ENCODE results near the gene DPF3.

DPF3 gene

DNA sequence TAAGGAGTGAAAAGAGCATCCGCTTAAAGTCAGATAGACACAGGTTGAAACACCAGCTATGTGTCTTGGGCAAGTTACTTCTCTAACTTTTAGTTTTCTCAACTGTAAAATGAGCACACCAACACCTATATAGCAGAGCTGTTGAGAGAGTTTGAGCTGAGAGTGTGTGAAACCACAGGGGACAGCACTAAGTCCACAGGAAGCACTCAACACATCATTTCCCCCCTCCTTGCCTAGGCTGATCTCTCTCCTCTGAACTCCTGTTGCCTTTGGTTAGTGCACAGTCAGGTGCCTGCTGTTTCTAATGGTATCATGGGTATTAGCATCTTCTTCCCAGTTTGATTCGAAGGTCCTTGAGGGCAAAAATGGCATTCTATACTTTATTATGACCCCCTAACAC lies 176.7 kb downstream of the DPF3 start:
- Histone ChIP-seq H3K79me2 (ENCODE audit: insufficient read depth, low read length) (no peaks in the 10 kb centered on the region), H3K4me2 (ENCODE audit: low read depth, low read length, poor library complexity, severe bottlenecking) (no peak overlapping the region), H3K9me3 (ENCODE audit: insufficient read depth, low read length) (no peaks in the 10 kb centered on the region), H3K27ac (ENCODE audit: low read depth, low read length) (no peak overlapping the region), H3K4me3 (ENCODE audit: insufficient read depth, low read length, poor library complexity, severe bottlenecking) (no peak overlapping the region), H3K27me3 (ENCODE audit: low read length) (no peaks in the 10 kb centered on the region), H4K20me1 (ENCODE audit: low read depth, low read length) (no peaks in the 10 kb centered on the region), H3K9me2 (replicated peaks; ENCODE audit: insufficient read depth, low read length) (no peaks in the 10 kb centered on the region), H2AFZ (ENCODE audit: low read depth, low read length, severe bottlenecking) (no peak overlapping the region), H3K36me3 (ENCODE audit: low read length) (no peaks in the 10 kb centered on the region), H3K9ac (ENCODE audit: low read length) (no peak overlapping the region), H3F3A (ENCODE audit: insufficient read depth) (no peaks in the 10 kb centered on the region)
- no peak for TF ChIP-seq EZH2phosphoT487 (conservative IDR thresholded peaks at IDR 0.05; ENCODE audit: low read length)
- TF ChIP-seq, protein P1, sequence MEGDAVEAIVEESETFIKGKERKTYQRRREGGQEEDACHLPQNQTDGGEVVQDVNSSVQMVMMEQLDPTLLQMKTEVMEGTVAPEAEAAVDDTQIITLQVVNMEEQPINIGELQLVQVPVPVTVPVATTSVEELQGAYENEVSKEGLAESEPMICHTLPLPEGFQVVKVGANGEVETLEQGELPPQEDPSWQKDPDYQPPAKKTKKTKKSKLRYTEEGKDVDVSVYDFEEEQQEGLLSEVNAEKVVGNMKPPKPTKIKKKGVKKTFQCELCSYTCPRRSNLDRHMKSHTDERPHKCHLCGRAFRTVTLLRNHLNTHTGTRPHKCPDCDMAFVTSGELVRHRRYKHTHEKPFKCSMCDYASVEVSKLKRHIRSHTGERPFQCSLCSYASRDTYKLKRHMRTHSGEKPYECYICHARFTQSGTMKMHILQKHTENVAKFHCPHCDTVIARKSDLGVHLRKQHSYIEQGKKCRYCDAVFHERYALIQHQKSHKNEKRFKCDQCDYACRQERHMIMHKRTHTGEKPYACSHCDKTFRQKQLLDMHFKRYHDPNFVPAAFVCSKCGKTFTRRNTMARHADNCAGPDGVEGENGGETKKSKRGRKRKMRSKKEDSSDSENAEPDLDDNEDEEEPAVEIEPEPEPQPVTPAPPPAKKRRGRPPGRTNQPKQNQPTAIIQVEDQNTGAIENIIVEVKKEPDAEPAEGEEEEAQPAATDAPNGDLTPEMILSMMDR (IDR thresholded peaks at IDR 0.05; ENCODE audit: insufficient read depth, low read length, poor library complexity, severe bottlenecking): no peak

DNA sequence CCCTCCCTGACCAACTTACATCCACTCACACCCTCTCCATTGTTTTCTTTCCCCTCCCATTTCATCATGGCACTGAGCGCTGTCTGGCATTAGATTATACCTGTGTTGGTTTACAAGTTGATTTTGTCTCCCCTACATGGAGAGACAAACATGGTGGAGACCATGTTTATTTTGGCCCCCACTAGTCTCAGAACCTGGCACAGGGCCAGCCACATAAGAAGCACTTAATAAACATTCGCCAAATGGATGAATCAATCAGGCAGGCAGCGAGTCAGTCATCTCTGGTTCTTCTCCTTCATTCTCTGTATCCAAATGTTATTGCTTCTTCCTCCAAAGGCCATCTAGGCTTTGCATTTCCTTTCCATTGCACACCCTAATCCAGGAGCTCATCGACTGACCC lies 177.4 kb downstream of the DPF3 start:
- H3K9me3 ChIP-seq (ENCODE audit: insufficient read depth, low read length): no peaks in the 10 kb centered on the region
- TF ChIP-seq, protein P1 (IDR thresholded peaks at IDR 0.05; ENCODE audit: insufficient read depth, low read length, poor library complexity, severe bottlenecking): no peak
- TF ChIP-seq EZH2phosphoT487 (conservative IDR thresholded peaks at IDR 0.05; ENCODE audit: low read length): no peak
- H3K27ac ChIP-seq (ENCODE audit: low read depth, low read length): no peak overlapping the region
- H3K9ac ChIP-seq (ENCODE audit: low read length): no peak overlapping the region
- no peak overlapping the region for H3K4me3 ChIP-seq (ENCODE audit: insufficient read depth, low read length, poor library complexity, severe bottlenecking)
- no peak overlapping the region for H3K4me2 ChIP-seq (ENCODE audit: low read depth, low read length, poor library complexity, severe bottlenecking)
- H3F3A ChIP-seq (ENCODE audit: insufficient read depth): no peaks in the 10 kb centered on the region
- H3K9me2 ChIP-seq (replicated peaks; ENCODE audit: insufficient read depth, low read length): no peaks in the 10 kb centered on the region
- H3K27me3 ChIP-seq (ENCODE audit: low read length): no peaks in the 10 kb centered on the region
- no peaks in the 10 kb centered on the region for H4K20me1 ChIP-seq (ENCODE audit: low read depth, low read length)
- H3K79me2 ChIP-seq (ENCODE audit: insufficient read depth, low read length): no peaks in the 10 kb centered on the region
- no peaks in the 10 kb centered on the region for H3K36me3 ChIP-seq (ENCODE audit: low read length)
- no peak overlapping the region for H2AFZ ChIP-seq (ENCODE audit: low read depth, low read length, severe bottlenecking)

DNA sequence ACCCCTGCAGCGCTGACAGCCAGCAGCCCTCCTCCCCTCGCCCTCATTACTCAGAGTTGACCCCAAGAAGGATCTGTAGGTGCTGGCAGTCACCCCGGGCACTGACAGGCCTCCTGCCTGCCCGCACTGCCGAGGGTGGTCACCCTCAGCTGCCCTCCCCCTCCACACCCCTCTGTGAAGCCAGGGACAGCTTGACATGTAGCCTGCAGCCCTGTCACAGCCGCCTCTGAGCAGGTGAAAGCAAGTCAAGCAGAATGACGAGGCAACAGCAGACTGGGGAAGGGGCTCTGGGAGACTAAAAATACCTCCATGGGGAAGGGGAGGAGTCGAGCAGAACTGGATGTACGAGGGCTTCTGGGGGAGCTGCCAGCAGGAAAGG lies 178.1 kb downstream of the DPF3 start:
- Histone ChIP-seq H3K36me3 (ENCODE audit: low read length) (no peaks in the 10 kb centered on the region), H3F3A (ENCODE audit: insufficient read depth) (no peaks in the 10 kb centered on the region), H3K9me2 (replicated peaks; ENCODE audit: insufficient read depth, low read length) (no peaks in the 10 kb centered on the region), H3K4me2 (ENCODE audit: low read depth, low read length, poor library complexity, severe bottlenecking) (no peak overlapping the region), H3K9me3 (ENCODE audit: insufficient read depth, low read length) (no peaks in the 10 kb centered on the region), H2AFZ (ENCODE audit: low read depth, low read length, severe bottlenecking) (no peak overlapping the region), H3K9ac (ENCODE audit: low read length) (no peak overlapping the region), H3K27me3 (ENCODE audit: low read length) (no peaks in the 10 kb centered on the region), H4K20me1 (ENCODE audit: low read depth, low read length) (no peaks in the 10 kb centered on the region), H3K27ac (ENCODE audit: low read depth, low read length) (no peak overlapping the region), H3K4me3 (ENCODE audit: insufficient read depth, low read length, poor library complexity, severe bottlenecking) (no peak overlapping the region), H3K79me2 (ENCODE audit: insufficient read depth, low read length) (no peaks in the 10 kb centered on the region)
- no peak for TF ChIP-seq EZH2phosphoT487 (conservative IDR thresholded peaks at IDR 0.05; ENCODE audit: low read length)
- TF ChIP-seq, protein P1 (IDR thresholded peaks at IDR 0.05; ENCODE audit: insufficient read depth, low read length, poor library complexity, severe bottlenecking): no peak
